ENCODE results near the gene LPAR1.

The LPAR1 gene

GRCh38 chr9:110835404-110835803 is 202.9 kb downstream of the LPAR1 start:
- H3K27ac ChIP-seq (ENCODE audit: extremely low read depth, low read depth, low read length) = no peak overlapping the region
- H3K9me3 ChIP-seq (ENCODE audit: control insufficient read depth, insufficient read depth, low read depth, low read length) = no peaks in the 10 kb centered on the region
- no peaks in the 10 kb centered on the region for H3K4me1 ChIP-seq (ENCODE audit: control insufficient read depth, insufficient read depth, low read length)
- POLR2A ChIA-PET = no interaction called here
- no peak overlapping the region for H3K4me3 ChIP-seq (ENCODE audit: low read depth, low read length)
- TF ChIP-seq, protein P1, sequence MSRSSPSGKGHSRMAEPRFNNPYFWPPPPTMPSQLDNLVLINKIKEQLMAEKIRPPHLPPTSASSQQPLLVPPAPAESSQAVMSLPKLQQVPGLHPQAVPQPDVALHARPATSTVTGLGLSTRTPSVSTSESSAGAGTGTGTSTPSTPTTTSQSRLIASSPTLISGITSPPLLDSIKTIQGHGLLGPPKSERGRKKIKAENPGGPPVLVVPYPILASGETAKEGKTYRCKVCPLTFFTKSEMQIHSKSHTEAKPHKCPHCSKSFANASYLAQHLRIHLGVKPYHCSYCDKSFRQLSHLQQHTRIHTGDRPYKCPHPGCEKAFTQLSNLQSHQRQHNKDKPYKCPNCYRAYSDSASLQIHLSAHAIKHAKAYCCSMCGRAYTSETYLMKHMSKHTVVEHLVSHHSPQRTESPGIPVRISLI (tag by site-specific recombination; IDR thresholded peaks at IDR 0.05) = no peak
- no peak for TF ChIP-seq ZNF585B (tag by site-specific recombination; IDR thresholded peaks at IDR 0.05)
- TF ChIP-seq BCL6B (tag by site-specific recombination; IDR thresholded peaks at IDR 0.05) = no peak
- no peak for TF ChIP-seq SP2 (tag by site-specific recombination; IDR thresholded peaks at IDR 0.05)
- TF ChIP-seq ZNF580 (tag by site-specific recombination; IDR thresholded peaks at IDR 0.05) = no peak
- TF ChIP-seq, protein P2, sequence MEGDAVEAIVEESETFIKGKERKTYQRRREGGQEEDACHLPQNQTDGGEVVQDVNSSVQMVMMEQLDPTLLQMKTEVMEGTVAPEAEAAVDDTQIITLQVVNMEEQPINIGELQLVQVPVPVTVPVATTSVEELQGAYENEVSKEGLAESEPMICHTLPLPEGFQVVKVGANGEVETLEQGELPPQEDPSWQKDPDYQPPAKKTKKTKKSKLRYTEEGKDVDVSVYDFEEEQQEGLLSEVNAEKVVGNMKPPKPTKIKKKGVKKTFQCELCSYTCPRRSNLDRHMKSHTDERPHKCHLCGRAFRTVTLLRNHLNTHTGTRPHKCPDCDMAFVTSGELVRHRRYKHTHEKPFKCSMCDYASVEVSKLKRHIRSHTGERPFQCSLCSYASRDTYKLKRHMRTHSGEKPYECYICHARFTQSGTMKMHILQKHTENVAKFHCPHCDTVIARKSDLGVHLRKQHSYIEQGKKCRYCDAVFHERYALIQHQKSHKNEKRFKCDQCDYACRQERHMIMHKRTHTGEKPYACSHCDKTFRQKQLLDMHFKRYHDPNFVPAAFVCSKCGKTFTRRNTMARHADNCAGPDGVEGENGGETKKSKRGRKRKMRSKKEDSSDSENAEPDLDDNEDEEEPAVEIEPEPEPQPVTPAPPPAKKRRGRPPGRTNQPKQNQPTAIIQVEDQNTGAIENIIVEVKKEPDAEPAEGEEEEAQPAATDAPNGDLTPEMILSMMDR (tag by site-specific recombination; IDR thresholded peaks at IDR 0.05) = no peak
- no peak for TF ChIP-seq ZNF433 (tag by site-specific recombination; IDR thresholded peaks at IDR 0.05; ENCODE audit: low read depth)
- no peaks in the 10 kb centered on the region for H3K36me3 ChIP-seq (ENCODE audit: control insufficient read depth in 2 of 2, insufficient read depth in 1 of 2, low read length in 2 of 2)
- CTCF ChIA-PET = no interaction called here

GRCh38 chr9:110832926-110833325 is 205.3 kb downstream of the LPAR1 start:
- ChIA-PET POLR2A (no interaction called here), CTCF (interaction anchor here (0.7 kb wide), 1 partner anchor 181 kb away, joined by 4 read pairs; no protein-coding TSS in a partner anchor)
- Histone ChIP-seq H3K27ac (ENCODE audit: extremely low read depth, low read depth, low read length) (no peak overlapping the region), H3K36me3 (ENCODE audit: control insufficient read depth in 2 of 2, insufficient read depth in 1 of 2, low read length in 2 of 2) (no peaks in the 10 kb centered on the region), H3K4me1 (ENCODE audit: control insufficient read depth, insufficient read depth, low read length) (no peaks in the 10 kb centered on the region), H3K9me3 (ENCODE audit: control insufficient read depth, insufficient read depth, low read depth, low read length) (no peaks in the 10 kb centered on the region), H3K4me3 (ENCODE audit: low read depth, low read length) (no peak overlapping the region)
- TF ChIP-seq, protein P3, sequence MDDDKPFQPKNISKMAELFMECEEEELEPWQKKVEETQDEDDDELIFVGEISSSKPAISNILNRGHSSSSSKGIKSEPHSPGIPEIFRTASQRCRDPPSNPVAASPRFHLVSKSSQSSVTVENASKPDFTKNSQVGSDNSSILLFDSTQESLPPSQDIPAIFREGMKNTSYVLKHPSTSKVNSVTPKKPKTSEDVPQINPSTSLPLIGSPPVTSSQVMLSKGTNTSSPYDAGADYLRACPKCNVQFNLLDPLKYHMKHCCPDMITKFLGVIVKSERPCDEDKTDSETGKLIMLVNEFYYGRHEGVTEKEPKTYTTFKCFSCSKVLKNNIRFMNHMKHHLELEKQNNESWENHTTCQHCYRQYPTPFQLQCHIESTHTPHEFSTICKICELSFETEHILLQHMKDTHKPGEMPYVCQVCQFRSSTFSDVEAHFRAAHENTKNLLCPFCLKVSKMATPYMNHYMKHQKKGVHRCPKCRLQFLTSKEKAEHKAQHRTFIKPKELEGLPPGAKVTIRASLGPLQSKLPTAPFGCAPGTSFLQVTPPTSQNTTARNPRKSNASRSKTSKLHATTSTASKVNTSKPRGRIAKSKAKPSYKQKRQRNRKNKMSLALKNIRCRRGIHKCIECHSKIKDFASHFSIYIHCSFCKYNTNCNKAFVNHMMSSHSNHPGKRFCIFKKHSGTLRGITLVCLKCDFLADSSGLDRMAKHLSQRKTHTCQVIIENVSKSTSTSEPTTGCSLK (tag by site-specific recombination; IDR thresholded peaks at IDR 0.05) = no peak
- no peak for TF ChIP-seq ZNF10 (tag by site-specific recombination; IDR thresholded peaks at IDR 0.05)
- no peak for TF ChIP-seq ZNF561 (tag by site-specific recombination; IDR thresholded peaks at IDR 0.05; ENCODE audit: borderline replicate concordance)
- TF ChIP-seq, protein P4, sequence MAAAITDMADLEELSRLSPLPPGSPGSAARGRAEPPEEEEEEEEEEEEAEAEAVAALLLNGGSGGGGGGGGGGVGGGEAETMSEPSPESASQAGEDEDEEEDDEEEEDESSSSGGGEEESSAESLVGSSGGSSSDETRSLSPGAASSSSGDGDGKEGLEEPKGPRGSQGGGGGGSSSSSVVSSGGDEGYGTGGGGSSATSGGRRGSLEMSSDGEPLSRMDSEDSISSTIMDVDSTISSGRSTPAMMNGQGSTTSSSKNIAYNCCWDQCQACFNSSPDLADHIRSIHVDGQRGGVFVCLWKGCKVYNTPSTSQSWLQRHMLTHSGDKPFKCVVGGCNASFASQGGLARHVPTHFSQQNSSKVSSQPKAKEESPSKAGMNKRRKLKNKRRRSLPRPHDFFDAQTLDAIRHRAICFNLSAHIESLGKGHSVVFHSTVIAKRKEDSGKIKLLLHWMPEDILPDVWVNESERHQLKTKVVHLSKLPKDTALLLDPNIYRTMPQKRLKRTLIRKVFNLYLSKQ (tag by site-specific recombination; IDR thresholded peaks at IDR 0.05; ENCODE audit: borderline replicate concordance) = no peak
- TF ChIP-seq ZEB2 (tag by site-specific recombination; IDR thresholded peaks at IDR 0.05) = no peak
- no peak for TF ChIP-seq ZNF426 (tag by site-specific recombination; IDR thresholded peaks at IDR 0.05)
- no peak for TF ChIP-seq ZBTB48 (tag by site-specific recombination; IDR thresholded peaks at IDR 0.05)
- TF ChIP-seq RBAK (tag by site-specific recombination; IDR thresholded peaks at IDR 0.05) = no peak
- no peak for TF ChIP-seq GLI2 (tag by site-specific recombination; IDR thresholded peaks at IDR 0.05; ENCODE audit: borderline replicate concordance, low read depth)
- TF ChIP-seq KLF16 (tag by site-specific recombination; IDR thresholded peaks at IDR 0.05) = no peak
- no peak for TF ChIP-seq GLI4 (tag by site-specific recombination; IDR thresholded peaks at IDR 0.05)
- no peak for TF ChIP-seq ZNF121 (tag by site-specific recombination; IDR thresholded peaks at IDR 0.05)
